Panc1 (cell line): ENCODE results near the gene GRIK4. TPM values are rescaled to one million over a fixed set of nuclear protein-coding genes. Genes with fewer than 3 reads are reported as not detected.

ENCODE experiments used
- ATAC-seq: fragments of 200-7000 bp; cut with Tn5 transposase; 2 replicates; pipeline ENCODE4 v1.9.1; 2020; ENCODE audit warnings: mild to moderate bottlenecking, moderate library complexity
- BruUV-seq: library from RNA; stranded (reverse); fragments of 400-500 nt; replicated peaks from 2 replicates; lab custom pipeline; 2021; lab: Mats Ljungman, UMichigan
- CTCF ChIA-PET: fragments of 300-600 bp; sonication (Branson Sonifier 250); formaldehyde crosslinking; loops from one replicate; lab custom pipeline; 2022; ENCODE audit warnings: antibody characterized with exemption; lab: Charles Lee
- POLR2A ChIA-PET: fragments of 300-600 bp; sonication (Branson Sonifier 250); formaldehyde crosslinking; loops from one replicate; lab custom pipeline; 2022; ENCODE audit warnings: antibody characterized with exemption; lab: Charles Lee
- DNase-seq: peaks from one replicate; pipeline ENCODE4 v3.0.0-alpha.2; 2010; ENCODE audit warnings: low read depth, low spot score
- H3K27ac ChIP-seq: 2 replicates; pipeline ENCODE4 v1.5.1; 2011; ENCODE audit warnings: mild to moderate bottlenecking, low read length, inconsistent platforms
- H3K27me3 ChIP-seq: fragments of 200-500 bp; sonication (Bioruptor generic); 2 replicates; pipeline ENCODE4 v1.6.0; 2014; ENCODE audit warnings: low read length, inconsistent platforms; ENCODE audit not compliant: control insufficient read depth, insufficient read depth
- H3K36me3 ChIP-seq: fragments of 200-500 bp; sonication (Bioruptor generic); 2 replicates; pipeline ENCODE4 v1.5.1; 2014; ENCODE audit warnings: inconsistent platforms, mild to moderate bottlenecking, low read length, moderate library complexity; ENCODE audit not compliant: control insufficient read depth, insufficient read depth
- H3K4me1 ChIP-seq: 2 replicates; pipeline ENCODE4 v1.5.1; 2011; ENCODE audit warnings: inconsistent platforms, mild to moderate bottlenecking, low read length, moderate library complexity; ENCODE audit not compliant: control insufficient read depth, insufficient read depth
- H3K4me3 ChIP-seq, 2 experiments: 2 replicates each; pipeline ENCODE4 v1.5.1; 2011 to 2012; ENCODE audit warnings: low read depth in 2 of 2, low read length in 2 of 2, mild to moderate bottlenecking in 2 of 2, inconsistent platforms in 1 of 2, moderate library complexity in 1 of 2
- H3K9me3 ChIP-seq: fragments of 200-500 bp; sonication (Bioruptor generic); 2 replicates; pipeline ENCODE4 v1.5.1; 2014; ENCODE audit warnings: low read depth, mild to moderate bottlenecking, inconsistent platforms, low read length, moderate library complexity; ENCODE audit not compliant: control insufficient read depth, insufficient read depth
- POLR2AphosphoS5 ChIP-seq: IDR thresholded peaks from 2 replicates; pipeline ENCODE4 v1.6.1; 2012; ENCODE audit warnings: mild to moderate bottlenecking, low read depth, low read length, moderate library complexity
- REST ChIP-seq, 2 experiments: IDR thresholded peaks; 2 replicates each; pipeline ENCODE4 v1.6.1; 2011 to 2012; ENCODE audit warnings: low read depth in 2 of 2, control low read depth in 1 of 2, low read length in 1 of 2, mild to moderate bottlenecking in 1 of 2, moderate library complexity in 1 of 2; ENCODE audit not compliant: insufficient read depth in 1 of 2
- SIN3A ChIP-seq: IDR thresholded peaks from 2 replicates; pipeline ENCODE4 v1.6.1; 2012; ENCODE audit warnings: low read depth, mild to moderate bottlenecking, low read length, moderate library complexity, borderline replicate concordance; ENCODE audit not compliant: insufficient read depth
- TCF7L2 ChIP-seq: IDR thresholded peaks from 2 replicates; pipeline ENCODE4 v1.6.1; 2011; ENCODE audit warnings: mild to moderate bottlenecking, low read depth, low read length, inconsistent platforms
- in situ Hi-C: cut with HindIII; loops from 2 replicates; pipeline ENCODE4 v1.10.0; 2016; ENCODE audit warnings: low sequenced_read_pairs, low pct_unique_long_range_greater_than_20kb
- intact Hi-C: fragments of 100-400 bp; cut with micrococcal nuclease; formaldehyde crosslinking; loops from one replicate; pipeline ENCODE4 v1.10.0; 2022; ENCODE audit not compliant: unreplicated experiment
- total RNA-seq: library from RNA; stranded (reverse); gene quantifications from one replicate; pipeline ENCODE4 v1.2.1, GENCODE V29; 2021; ENCODE audit not compliant: unreplicated experiment
- TF ChIP-seq, protein P1 (sequence below): fragments of 450-650 bp; IDR thresholded peaks from 2 replicates; pipeline ENCODE4 v1.5.1; 2017; ENCODE audit warnings: mild to moderate bottlenecking

GRIK4 gene
- total RNA-seq, 1 experiment from 2014 or later = 0.62 TPM

- no peak overlapping the region for H3K27ac ChIP-seq
- in situ Hi-C loops = no loop called here
- intact Hi-C loops = no loop called here
- ATAC-seq = no peak
- ChIA-PET CTCF (no interaction called here), POLR2A (no interaction called here)
- TF ChIP-seq REST (IDR thresholded peaks at IDR 0.05; ENCODE audit: insufficient read depth in 1 of 2, low read depth in 2 of 2, low read length in 1 of 2) (no peak), SIN3A (no peak), TCF7L2 (no peak), POLR2AphosphoS5 (no peak)
- TF ChIP-seq, protein P1, sequence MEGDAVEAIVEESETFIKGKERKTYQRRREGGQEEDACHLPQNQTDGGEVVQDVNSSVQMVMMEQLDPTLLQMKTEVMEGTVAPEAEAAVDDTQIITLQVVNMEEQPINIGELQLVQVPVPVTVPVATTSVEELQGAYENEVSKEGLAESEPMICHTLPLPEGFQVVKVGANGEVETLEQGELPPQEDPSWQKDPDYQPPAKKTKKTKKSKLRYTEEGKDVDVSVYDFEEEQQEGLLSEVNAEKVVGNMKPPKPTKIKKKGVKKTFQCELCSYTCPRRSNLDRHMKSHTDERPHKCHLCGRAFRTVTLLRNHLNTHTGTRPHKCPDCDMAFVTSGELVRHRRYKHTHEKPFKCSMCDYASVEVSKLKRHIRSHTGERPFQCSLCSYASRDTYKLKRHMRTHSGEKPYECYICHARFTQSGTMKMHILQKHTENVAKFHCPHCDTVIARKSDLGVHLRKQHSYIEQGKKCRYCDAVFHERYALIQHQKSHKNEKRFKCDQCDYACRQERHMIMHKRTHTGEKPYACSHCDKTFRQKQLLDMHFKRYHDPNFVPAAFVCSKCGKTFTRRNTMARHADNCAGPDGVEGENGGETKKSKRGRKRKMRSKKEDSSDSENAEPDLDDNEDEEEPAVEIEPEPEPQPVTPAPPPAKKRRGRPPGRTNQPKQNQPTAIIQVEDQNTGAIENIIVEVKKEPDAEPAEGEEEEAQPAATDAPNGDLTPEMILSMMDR = no peak
- BruUV-seq = no TSS peak
- DNase-seq = no peak
- H3K4me1 ChIP-seq = no peaks in the 10 kb centered on the region
- no peaks in the 10 kb centered on the region for H3K27me3 ChIP-seq
- peaks cover 52% of the 10 kb centered on the region for H3K36me3 ChIP-seq
- no peak overlapping the region for H3K4me3 ChIP-seq
- no peaks in the 10 kb centered on the region for H3K9me3 ChIP-seq
These were observed 40.4 kb upstream of the GRIK4 start for GRCh38 chr11:120471131-120471530.

- Histone ChIP-seq H3K36me3 (peaks cover 54% of the 10 kb centered on the region), H3K27me3 (no peaks in the 10 kb centered on the region), H3K4me1 (no peaks in the 10 kb centered on the region), H3K4me3 (no peak overlapping the region), H3K9me3 (no peaks in the 10 kb centered on the region), H3K27ac (no peak overlapping the region)
- POLR2A ChIA-PET = no interaction called here
- TF ChIP-seq, protein P1 = no peak
- TF ChIP-seq REST (IDR thresholded peaks at IDR 0.05; ENCODE audit: insufficient read depth in 1 of 2, low read depth in 2 of 2, low read length in 1 of 2) (no peak), SIN3A (no peak), POLR2AphosphoS5 (no peak), TCF7L2 (no peak)
- intact Hi-C loops (no loop called here), in situ Hi-C loops (no loop called here)
- no peak for ATAC-seq
- DNase-seq = no peak
- CTCF ChIA-PET = no interaction called here
- BruUV-seq = no TSS peak
These were observed 39.6 kb upstream of the GRIK4 start for GRCh38 chr11:120471994-120472393.
